Right lobe of liver (tissue), 4 donors: ENCODE data around the gene ATXN2.

Source experiments
- POLR2A ChIP-seq: fragments of 450-650 bp; IDR thresholded peaks from one replicate; pipeline ENCODE4 v1.6.1; 2017; ENCODE audit warnings: antibody characterized with exemption, mild to moderate bottlenecking
- TF ChIP-seq, protein P1 (sequence below), 4 donors: fragments of 200-600 bp in 3 of 4; fragments of 450-650 bp in 1 of 4; IDR thresholded peaks; one replicate each; pipeline versions ENCODE4 v1.5.1 to v1.8.0; 2016 to 2022; ENCODE audit warnings: antibody characterized with exemption in 4 of 4, mild to moderate bottlenecking in 2 of 4
- donor health status: DM: no; HTN: no; CAD: no.
- donor health status: DM: no; HTN: no; CAD: no.
- donor health status: DM: no; HTN: yes; CAD: no.

DNA sequence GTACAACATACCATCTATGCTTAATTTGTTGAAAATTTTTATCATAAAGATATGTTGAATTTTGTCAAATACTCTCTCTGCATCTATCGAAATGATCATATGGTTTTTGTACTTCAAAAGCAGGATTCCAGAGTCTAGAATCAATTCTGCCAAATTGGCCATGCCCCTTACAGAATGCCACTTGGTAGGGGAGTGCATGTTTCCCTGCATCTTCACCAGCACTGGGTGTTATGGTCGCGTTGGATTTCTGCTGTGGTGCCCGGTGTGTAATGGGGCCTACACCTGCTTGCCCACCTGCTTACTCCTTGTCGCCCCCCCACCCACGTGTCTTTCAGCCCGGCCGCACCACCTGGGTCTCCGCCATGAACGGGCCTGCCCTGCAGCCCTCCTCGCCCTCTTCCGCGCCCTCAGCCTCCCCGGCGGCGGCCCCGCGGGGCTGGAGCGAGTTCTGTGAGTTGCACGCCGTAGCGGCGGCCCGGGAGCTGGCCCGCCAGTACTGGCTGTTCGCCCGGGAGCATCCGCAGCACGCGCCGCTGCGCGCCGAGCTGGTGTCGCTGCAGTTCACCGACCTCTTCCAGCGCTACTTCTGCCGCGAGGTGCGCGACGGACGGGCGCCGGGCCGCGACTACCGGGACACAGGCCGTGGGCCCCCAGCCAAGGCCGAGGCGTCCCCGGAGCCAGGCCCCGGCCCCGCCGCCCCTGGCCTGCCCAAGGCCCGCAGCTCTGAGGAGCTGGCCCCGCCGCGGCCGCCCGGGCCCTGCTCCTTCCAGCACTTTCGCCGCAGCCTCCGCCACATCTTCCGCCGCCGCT, 181.1 kb downstream of the ATXN2 start:
- TF ChIP-seq, protein P1, sequence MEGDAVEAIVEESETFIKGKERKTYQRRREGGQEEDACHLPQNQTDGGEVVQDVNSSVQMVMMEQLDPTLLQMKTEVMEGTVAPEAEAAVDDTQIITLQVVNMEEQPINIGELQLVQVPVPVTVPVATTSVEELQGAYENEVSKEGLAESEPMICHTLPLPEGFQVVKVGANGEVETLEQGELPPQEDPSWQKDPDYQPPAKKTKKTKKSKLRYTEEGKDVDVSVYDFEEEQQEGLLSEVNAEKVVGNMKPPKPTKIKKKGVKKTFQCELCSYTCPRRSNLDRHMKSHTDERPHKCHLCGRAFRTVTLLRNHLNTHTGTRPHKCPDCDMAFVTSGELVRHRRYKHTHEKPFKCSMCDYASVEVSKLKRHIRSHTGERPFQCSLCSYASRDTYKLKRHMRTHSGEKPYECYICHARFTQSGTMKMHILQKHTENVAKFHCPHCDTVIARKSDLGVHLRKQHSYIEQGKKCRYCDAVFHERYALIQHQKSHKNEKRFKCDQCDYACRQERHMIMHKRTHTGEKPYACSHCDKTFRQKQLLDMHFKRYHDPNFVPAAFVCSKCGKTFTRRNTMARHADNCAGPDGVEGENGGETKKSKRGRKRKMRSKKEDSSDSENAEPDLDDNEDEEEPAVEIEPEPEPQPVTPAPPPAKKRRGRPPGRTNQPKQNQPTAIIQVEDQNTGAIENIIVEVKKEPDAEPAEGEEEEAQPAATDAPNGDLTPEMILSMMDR (IDR thresholded peaks at IDR 0.05) = no peak
- no peak for TF ChIP-seq POLR2A
